ENCODE data around the gene UNC5A.

The UNC5A gene

GRCh38 chr5:176847148-176847547 is 36.8 kb downstream of the UNC5A start:
- DNase-seq, result no peak

- no peak for DNase-seq
Measured at GRCh38 chr5:176847726-176848290, 37.4 kb downstream of the UNC5A start.

DNA sequence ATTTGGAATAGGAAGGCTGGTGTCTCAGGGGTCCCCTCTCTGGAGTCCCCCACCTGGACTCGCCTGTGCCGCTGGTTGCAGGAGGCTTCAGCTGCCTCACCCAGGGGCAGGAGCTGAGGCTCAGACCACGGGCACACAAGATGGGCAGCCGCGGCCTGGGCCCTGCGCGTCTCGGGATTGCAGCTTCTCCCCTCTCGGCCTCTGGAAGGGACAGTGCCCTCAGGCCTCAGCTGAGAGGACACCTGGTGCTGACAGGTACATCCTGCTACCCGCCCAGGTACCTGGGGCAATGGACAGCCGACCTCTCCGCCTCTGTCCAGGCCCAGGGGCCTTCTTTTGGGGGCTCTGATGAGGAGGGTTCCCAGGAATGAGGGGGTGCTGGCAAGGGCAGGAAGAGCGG is 38.3 kb downstream of the UNC5A start:
- no peak for DNase-seq

DNA sequence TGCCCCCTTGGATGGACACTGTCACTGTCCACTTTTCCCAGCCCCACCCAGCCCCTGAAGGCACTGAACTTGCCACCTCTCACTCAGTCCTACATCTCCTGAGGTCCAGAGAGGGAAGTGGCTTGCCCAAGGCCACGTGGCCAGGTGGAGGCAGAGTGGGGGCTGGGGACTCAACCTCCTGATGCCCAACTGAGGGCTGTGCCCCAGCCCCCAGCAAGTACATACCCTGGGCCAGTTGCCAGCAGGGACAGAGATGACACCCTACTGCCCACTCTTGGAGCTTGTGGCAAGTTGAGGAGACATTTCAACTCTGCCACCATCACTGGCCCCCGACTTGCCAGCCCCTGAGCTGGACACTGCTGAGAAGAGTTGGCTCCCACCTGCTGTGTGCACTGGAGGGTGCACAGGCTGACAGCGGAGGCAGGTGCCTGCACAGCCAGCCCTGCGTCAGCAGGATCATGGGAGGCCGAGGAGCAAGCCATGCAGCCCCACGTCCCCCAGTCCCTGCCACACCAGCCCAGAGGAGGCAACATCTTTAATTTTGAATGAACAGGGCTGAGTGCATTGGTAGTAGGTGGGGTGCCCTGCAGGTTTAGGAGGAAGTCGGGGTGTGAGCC is 39.4 kb downstream of the UNC5A start:
- no peak for DNase-seq

GRCh38 chr5:176850371-176851245 is 40.2 kb downstream of the UNC5A start:
- no peak for DNase-seq

DNA sequence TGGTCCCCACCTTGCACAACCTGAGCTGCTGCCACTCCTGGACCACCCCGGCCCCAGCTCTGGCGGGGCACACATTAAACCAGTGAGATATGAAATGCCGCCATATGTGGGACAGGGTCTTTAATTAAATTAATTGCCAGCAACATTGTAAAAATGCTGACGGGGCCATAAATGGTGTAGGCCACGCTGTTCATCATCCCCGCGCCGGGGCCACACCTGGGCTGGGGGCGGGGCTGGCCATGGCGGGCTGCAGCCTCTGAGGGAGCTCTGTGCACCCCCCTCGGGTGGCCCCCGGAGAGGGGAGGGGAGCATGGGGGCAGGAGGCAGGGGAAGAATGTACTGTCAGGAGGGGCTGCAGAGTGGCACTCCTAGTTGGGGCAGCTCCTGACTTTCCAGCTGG is 41.0 kb downstream of the UNC5A start:
- DNase-seq, result no peak

DNA sequence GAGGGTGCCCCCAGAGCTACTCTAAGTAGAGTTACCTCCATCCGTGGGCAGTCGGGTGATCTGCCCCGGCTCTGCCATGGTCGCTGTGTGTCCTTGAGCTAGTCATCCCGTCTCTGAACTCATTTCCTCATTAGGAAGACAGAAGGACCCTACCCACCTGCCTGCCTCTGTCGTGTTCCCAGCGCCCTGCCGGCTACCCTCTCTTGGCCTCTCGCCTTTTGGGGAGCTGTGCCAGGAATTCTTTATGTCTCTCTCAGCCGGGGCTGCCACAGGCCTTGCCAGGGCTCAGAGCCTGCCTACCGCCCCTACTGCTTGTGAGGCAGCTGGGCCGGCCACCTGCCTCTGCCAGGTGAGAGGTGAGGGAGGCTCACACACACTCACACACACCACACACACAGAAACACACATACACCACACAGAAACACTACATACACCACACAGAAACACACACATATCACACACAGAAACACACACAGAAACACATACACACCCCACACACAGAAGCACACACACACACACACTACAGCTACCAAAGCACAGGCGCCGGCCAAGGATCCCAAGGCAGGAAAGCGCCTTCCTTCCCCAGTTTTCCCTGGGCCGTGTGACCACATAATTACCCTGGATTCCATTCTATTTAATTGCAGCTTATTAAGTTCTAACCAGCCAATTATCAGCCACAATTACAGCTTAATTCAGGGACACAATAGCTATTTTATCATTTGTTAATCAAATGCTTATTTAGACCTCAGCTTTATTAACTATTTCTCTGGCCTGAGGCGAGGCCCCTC is 41.7 kb downstream of the UNC5A start:
- DNase-seq, result no peak

GRCh38 chr5:176853151-176853778 is 42.9 kb downstream of the UNC5A start:
- DNase-seq, result no peak

- no peak for DNase-seq
Measured at GRCh38 chr5:176854164-176854563, 43.8 kb downstream of the UNC5A start.

- DNase-seq, result no peak
Measured at GRCh38 chr5:176855598-176855997, 45.2 kb downstream of the UNC5A start.

DNA sequence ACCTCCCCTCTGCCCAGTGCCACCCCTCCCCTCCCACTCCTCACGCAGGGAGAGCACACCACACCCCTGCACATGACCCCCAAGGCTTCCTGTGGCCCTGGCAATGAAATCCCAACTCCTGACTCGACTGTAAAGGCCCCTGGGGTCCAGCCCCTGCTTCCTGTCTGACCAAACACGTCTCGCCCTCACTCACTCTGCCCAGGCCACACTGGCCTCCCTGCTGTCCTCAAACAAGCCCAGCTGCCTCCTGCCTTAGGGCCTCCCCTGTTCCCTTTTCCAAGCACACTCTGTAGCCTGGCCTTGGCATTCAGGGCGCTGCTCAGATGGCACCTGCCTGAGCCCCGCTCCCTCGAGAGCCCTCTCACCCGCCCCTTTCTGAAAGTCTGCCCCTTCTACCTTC is 46.4 kb downstream of the UNC5A start:
- no peak for DNase-seq

- DNase-seq, result no peak
Measured at GRCh38 chr5:176857216-176857893, 47.0 kb downstream of the UNC5A start.

DNA sequence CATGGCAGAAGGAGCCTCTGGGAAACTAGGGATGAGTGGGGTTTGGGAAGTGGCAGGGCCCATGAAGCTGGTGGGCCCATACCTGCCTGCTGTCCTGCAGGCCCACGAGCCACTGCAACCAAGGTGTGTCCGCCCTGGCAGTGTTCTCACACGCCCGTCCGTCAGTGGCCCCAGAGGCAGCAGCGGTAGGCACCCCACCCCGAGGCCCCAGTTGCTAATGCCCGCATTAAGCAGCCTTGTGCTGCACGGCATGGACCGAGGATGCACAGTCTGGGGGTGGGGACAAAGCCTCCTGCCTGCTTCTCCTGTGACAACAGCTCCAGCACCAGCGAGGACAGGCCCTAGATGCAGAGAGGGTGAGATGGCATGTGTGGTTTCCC is 47.5 kb downstream of the UNC5A start:
- DNase-seq, result no peak

DNA sequence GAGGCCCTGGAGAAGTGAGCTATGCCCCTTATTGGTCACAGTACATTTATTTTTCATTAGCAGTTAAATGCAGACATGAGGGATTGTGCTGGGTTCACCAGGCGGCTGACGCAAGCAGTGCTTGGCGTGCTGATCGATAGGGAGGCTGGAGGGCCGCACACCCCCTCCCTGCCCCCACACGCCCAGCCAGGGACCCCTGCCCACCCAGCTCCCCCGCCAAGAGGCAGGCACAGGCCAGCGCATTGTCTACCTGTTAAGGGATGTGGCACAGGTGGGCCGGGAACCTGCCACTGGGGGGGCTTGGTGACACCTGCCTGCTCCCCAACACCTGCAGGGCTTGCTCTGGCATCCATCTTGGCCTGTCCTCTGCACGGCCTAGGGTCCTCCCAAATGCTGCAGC is 49.6 kb downstream of the UNC5A start:
- DNase-seq, result no peak

GRCh38 chr5:176860381-176860780 is 50.0 kb downstream of the UNC5A start:
- no peak for DNase-seq

DNA sequence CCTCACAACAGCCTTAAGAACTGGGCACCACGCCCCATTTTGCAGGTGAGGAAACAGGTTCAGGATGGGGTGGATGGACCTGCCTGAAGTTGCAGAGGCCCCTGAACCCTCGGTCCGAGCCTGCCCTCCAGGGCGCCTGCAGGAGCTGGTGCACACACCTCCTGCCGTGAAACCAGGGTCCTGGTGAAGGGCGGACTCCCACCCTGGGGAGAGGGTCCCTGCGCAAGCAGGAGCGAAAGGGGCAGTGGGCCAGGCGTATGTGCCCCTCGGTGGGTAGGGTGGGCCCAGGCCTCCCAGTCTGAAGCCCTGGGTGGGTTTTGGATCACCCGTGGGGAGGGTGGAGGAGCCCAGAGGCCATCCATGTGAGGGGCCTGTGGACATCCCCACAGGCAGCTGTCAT is 50.9 kb downstream of the UNC5A start:
- no peak for DNase-seq

GRCh38 chr5:176862330-176862995 is 52.1 kb downstream of the UNC5A start:
- no peak for DNase-seq

DNA sequence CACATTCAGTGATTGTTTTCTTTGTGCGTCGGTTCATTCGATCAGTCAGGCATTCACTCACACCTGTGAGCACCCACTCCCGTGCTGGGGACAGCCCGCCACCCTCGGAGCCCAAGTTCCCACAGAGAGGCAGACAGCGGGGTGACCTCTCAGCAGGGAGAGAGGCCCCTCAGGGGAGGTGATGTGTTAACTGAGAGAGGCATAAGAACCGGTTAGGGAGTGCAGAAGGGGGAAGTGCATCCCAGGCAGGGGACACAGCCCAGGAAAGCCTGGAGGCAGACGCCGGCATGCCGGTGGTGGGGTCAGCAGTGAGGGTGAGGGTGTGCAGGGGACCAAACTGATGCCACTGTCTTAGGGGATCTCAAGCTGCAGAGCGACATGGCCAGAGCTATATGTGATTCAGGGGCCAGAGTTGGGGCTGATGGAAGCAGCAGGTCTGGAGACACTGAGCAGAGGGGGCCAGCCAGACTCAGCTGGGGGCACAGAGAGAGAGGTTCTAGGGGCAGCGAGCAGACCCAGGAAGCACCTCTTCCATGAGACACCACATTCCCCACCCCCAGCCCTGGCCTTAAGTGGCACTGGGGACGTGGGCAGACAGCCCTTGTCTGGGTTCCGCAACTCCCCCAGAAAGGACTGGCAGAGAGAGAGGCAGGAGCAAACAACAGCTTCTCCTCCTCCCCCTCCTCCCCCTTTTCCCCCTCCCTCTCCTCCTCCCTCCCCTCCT is 52.8 kb downstream of the UNC5A start:
- no peak for DNase-seq

- no peak for DNase-seq
Measured at GRCh38 chr5:176863765-176864098, 53.4 kb downstream of the UNC5A start.

- DNase-seq, result no peak
Measured at GRCh38 chr5:176864755-176865154, 54.4 kb downstream of the UNC5A start.

DNA sequence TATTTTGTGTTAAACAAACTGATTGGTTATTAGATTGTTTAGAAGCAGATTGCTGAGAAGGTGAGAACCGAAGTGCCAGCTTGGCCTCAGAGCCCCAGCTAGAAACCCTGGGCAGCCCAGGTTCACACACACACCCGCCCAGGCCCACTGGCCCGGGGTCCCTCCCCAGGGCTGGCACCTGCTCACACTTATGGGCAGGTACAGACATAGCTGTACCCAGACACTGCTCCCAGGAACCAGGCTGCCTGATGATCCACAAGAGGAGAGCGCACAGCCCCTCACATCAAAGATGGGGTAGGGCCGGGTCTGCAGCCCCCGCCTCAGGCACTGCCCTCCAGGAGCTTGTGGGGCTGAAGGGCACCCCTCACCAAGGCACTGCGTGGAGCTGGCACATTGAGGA is 55.6 kb downstream of the UNC5A start:
- DNase-seq, result no peak
